ENCODE data around the gene SSU72.
A peak's percentile ranks its signal among the peaks of the same experiment; 100 is the strongest.

Gene SSU72

GRCh38 chr1:1574721-1575537, at the start of gene SSU72:
TSS of gene SSU72 (minus strand) at chr1:1574863. CDS start at chr1:1574557, 306 bp downstream.
- peak; percentile 99 for DNase-seq (ENCODE audit: low spot score)
- in situ Hi-C loops (cut with MboI; ENCODE audit: low pct_unique_long_range_greater_than_20kb, low sequenced_read_pairs, unreplicated experiment), result no loop called here
- TF ChIP-seq CTCF (IDR thresholded peaks at IDR 0.05; ENCODE audit: extremely low read depth, insufficient read depth, missing control alignments), result no peak

- TF ChIP-seq CTCF (IDR thresholded peaks at IDR 0.05; ENCODE audit: extremely low read depth, insufficient read depth, missing control alignments), result no peak
- DNase-seq (ENCODE audit: low spot score), result no peak
- in situ Hi-C loops (cut with MboI; ENCODE audit: low pct_unique_long_range_greater_than_20kb, low sequenced_read_pairs, unreplicated experiment), result no loop called here
These were observed 49.2 kb upstream of the SSU72 start for GRCh38 chr1:1623631-1624442.

GRCh38 chr1:1623181-1623630, 48.5 kb upstream of the SSU72 start:
- no peak for TF ChIP-seq CTCF (IDR thresholded peaks at IDR 0.05; ENCODE audit: extremely low read depth, insufficient read depth, missing control alignments)
- in situ Hi-C loops (cut with MboI; ENCODE audit: low pct_unique_long_range_greater_than_20kb, low sequenced_read_pairs, unreplicated experiment), result no loop called here

GRCh38 chr1:1622788-1623094, 48.1 kb upstream of the SSU72 start:
- DNase-seq (ENCODE audit: low spot score), result no peak
- TF ChIP-seq CTCF (IDR thresholded peaks at IDR 0.05; ENCODE audit: extremely low read depth, insufficient read depth, missing control alignments), result no peak
- in situ Hi-C loops (cut with MboI; ENCODE audit: low pct_unique_long_range_greater_than_20kb, low sequenced_read_pairs, unreplicated experiment), result no loop called here

More at GRCh38 chr1:1623181-1623630, 48.5 kb upstream of the SSU72 start:
- no peak for DNase-seq (ENCODE audit: low spot score)

GRCh38 chr1:1622010-1622787, 47.5 kb upstream of the SSU72 start:
- in situ Hi-C loops (cut with MboI; ENCODE audit: low pct_unique_long_range_greater_than_20kb, low sequenced_read_pairs, unreplicated experiment), result no loop called here
- no peak for DNase-seq (ENCODE audit: low spot score)
- TF ChIP-seq CTCF (IDR thresholded peaks at IDR 0.05; ENCODE audit: extremely low read depth, insufficient read depth, missing control alignments), result no peak

Data from GM13977 (cell line).